ENCODE measurements around the gene KNG1.

Gene KNG1

GRCh38 chr3:186772701-186773417 is 55.7 kb downstream of the KNG1 start:
- DNase-seq (ENCODE audit: low read depth, low spot score) = peak; percentile 29

- no peak for DNase-seq (ENCODE audit: low read depth, low spot score)
Observed at GRCh38 chr3:186775999-186776398, 58.8 kb downstream of the KNG1 start.

- no peak for DNase-seq (ENCODE audit: low read depth, low spot score)
Observed at GRCh38 chr3:186779204-186779603, 62.0 kb downstream of the KNG1 start.

GRCh38 chr3:186782542-186783057 is 65.4 kb downstream of the KNG1 start:
- DNase-seq (ENCODE audit: low read depth, low spot score) = no peak

GRCh38 chr3:186783058-186783730 is 66.0 kb downstream of the KNG1 start, which contains the start of gene EIF4A2:
Gene EIF4A2 (plus strand): TSS chr3:186783577. CDS start chr3:186783611, 34 bp downstream.
- peak; percentile 84 for DNase-seq (ENCODE audit: low read depth, low spot score)

GRCh38 chr3:186783731-186784515 is 66.8 kb downstream of the KNG1 start:
- peak; percentile 56 for DNase-seq (ENCODE audit: low read depth, low spot score)

- DNase-seq (ENCODE audit: low read depth, low spot score) = no peak
Observed at GRCh38 chr3:186784820-186785494, 67.8 kb downstream of the KNG1 start.

- no peak for DNase-seq (ENCODE audit: low read depth, low spot score)
Observed at GRCh38 chr3:186785495-186786018, 68.4 kb downstream of the KNG1 start.

GRCh38 chr3:186786922-186787321 is 69.8 kb downstream of the KNG1 start:
- no peak for DNase-seq (ENCODE audit: low read depth, low spot score)

GRCh38 chr3:186787642-186788481 is 70.7 kb downstream of the KNG1 start:
- no peak for DNase-seq (ENCODE audit: low read depth, low spot score)

GRCh38 chr3:186788482-186789370 is 71.6 kb downstream of the KNG1 start:
- no peak for DNase-seq (ENCODE audit: low read depth, low spot score)

GRCh38 chr3:186789554-186790260 is 72.5 kb downstream of the KNG1 start:
- no peak for DNase-seq (ENCODE audit: low read depth, low spot score)

GRCh38 chr3:186790261-186790981 is 73.3 kb downstream of the KNG1 start:
- DNase-seq (ENCODE audit: low read depth, low spot score) = no peak

All from activated CD4-positive, CD25-positive, alpha-beta regulatory T cell treated with anti-CD3 and anti-CD28 coated beads, Interleukin-2, amount 50 U/mL, for 16 hours (primary cell).